Smooth muscle cell of the brain vasculature (primary cell): ENCODE results near the gene COL4A3.

Source experiments
- DNase-seq: peaks from one replicate; pipeline ENCODE4 v3.0.0-alpha.2; 2012; ENCODE audit warnings: low read depth, low spot score

COL4A3 gene

DNA sequence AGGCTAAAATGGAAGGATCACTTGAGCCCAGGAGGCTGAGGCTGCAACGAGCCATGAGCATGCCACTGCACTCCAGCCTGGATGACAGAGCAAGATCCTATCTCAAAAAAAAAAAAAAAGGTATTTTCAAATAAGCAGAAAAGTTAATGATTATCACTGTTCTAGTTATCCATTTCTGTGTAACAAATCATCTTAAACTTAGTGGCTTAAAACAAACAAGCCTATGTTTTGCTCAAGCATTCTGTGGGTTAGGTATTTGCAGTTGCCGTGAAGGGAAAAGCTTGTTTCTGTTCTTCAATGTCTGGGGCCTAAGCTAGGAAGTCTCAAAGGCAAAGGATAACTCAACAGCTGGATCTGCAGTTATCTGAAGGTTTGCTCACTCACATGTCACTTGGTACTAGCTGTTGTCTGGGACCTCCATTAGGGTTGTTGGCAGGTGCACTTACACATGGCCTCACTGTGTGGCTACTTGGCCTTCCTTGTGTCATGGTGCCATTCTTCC is 174.7 kb downstream of the COL4A3 start:
- DNase-seq, result no peak

DNA sequence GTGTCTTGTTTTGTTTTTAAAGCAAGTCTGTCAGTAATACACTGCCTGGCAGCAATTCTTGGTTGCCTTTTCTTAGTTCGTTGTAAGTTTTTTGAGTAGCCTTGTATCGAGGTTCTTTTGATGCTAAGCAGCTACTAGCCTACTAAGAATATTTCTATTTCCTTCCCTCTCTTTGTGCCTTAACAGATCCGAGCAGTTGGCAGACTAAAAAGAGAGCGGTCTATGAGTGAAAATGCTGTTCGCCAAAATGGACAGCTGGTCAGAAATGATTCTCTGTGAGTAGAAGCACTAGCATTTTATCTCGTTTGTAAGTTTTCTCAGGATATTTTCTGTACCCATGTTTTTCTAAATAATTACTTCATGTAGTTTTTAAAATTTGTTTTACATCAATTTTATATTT is 175.7 kb downstream of the COL4A3 start:
- DNase-seq, result no peak

DNA sequence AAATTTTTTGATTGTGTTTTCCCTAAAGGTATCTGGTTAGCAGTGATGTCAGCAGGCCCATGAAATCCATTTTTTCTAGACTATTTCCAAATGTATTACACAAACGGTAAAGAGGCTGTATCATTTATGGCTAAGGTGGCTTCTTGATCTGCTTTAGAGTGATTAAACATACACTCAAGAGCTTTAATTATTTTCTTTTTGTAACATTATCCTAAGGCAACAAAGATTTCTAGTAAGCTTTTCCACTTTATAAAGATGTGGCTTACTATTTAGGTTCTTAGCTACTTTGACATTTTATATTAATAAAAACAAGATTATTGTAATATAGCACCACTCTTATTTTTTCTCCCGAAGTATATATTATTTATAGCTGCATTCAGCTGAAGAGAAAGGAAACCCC is 177.1 kb downstream of the COL4A3 start:
- DNase-seq, result no peak

DNA sequence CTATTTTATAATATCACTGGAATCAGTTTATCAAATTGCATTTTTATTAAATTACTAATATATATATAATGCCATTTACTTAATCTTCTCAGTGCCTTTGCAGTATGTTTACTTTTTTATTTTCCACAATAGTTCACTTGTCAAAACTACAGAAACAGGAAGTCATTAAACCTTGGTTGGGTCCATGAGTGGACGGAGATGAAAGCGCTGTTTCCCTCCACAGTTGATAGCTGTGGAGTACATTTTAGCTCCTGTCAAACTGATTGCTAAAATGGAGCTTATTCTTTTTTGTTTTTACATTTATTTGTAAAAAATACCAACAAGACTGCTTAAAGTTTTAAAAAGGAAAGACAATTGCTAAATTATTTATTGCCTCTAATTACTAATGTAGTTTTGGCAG is 179.8 kb downstream of the COL4A3 start:
- DNase-seq, result no peak

DNA sequence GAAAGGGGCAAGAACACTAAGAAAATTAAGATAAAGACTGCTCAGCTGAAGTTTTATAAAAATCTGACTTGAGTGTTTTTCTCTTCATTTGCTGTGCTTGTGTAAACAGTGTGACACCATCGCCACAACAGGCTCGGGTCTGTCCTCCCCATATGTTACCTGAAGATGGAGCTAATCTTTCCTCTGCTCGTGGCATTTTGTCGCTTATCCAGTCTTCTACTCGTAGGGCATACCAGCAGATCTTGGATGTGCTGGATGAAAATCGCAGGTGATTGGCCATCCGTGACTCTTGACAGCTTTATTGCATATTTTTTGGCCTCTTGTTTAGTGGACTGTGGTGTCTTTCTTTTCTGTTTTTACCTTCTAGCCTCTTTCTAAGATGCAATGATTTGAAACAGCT is 182.7 kb downstream of the COL4A3 start:
- no peak for DNase-seq

DNA sequence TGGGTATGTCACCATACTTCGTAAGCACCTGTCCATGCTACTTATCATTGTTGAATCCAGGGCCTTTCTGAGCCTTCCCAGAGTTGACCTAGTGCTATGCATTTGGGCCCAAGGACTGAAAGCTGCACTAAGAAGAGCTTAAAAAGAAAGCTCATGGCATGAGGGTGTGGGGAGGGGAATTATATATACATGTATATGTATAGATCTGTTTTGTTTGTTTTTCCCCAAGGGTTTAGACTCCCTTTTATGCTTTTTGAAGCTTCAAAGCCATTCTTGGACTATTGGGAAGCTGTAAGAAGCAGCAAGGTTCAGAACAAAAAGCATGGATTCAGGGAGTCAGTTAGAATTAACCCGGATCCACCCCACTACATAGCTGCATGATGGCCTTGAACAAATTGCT is 183.9 kb downstream of the COL4A3 start:
- no peak for DNase-seq

DNA sequence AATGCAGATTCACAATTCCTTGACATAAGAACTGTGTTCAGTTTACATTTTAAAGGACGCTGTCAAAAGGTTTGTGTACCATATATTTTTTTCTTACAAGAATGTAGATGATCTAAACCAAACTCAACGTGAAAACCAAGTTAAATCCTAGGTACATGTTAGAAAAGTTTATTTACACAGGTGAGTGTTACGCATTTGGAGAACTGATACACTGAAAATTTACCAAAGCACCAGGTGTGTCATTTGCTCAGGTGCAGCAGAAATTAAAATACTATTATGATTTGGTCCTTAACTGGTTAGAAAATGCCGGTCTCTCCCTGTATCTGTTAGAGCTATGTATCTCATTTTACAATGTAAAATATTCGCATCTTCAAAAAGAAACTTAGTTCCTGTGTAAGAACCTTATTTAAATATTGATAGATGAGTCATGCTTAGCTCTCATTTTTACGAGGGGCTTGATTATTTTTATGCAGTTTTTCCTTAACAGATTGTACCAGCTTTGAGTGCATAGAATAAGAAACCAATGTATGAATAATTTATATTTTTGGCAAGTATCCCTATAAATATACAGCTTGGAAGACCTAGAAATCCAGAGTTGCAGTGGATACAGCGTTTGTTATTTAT is 185.7 kb downstream of the COL4A3 start:
- DNase-seq, result no peak

DNA sequence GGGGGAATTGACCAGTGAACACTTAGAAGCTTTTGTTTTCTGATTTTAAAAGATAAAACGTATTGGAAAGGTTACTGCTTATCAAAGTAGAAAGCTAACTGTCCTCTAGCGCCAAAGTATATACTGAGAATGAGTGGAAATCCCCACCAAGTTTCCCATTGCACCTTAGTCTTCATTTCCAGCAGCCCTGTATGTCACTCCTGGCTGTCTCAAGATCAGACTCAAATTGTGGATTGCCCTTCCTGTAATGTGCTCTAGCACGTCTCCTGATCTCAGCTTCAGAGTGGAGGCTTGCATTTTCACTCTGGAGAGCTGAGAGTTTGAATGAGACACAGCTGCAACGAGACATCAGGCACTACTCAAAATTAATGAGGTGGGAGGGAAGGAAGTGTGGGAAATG is 187.2 kb downstream of the COL4A3 start:
- DNase-seq, result no peak

DNA sequence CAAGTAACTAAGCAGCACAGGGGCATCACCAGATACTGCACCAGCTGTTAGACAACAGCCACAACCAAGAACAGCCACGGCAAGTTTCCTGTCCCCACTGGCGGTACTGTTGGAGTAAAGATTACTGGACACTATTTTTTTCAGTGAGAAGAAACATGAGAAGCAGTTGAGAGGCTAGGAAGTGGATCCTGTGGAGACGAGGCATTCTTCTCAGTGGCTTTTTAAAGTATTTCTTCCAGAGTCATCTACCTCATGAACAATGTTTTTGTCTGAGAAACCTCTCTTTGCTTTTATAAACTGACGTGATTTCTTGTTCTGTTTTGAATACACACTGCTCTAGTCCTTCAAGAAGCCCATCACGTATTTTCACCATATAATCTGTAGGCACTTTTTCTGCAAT is 195.9 kb downstream of the COL4A3 start:
- DNase-seq, result peak; percentile 21

DNA sequence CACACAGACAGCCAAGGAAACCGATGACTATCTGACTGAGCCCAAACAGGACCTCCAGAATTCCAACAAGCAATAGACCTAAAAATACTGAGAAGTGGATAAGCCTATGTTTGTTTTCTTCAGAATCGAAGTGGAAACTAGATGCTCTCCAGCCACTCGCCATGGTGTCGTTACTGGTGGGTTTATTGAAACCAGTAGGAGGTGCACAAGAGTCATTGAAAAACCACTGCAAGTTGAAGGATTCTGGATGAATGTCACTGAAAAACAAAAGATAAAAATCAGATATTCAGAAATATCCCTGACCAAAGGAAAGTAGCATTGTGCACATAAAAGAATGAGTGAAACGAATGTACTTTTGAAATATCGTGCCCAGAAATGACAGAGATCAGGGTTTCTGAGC is 199.3 kb downstream of the COL4A3 start:
- no peak for DNase-seq
